Activated CD4-positive, alpha-beta T cell treated with anti-CD3 and anti-CD28 coated beads for 36 hours (primary cell): ENCODE results near the gene SCG2. TPM values are rescaled to one million over a fixed set of nuclear protein-coding genes. Genes with fewer than 3 reads are reported as not detected.

Experiments
- ATAC-seq: fragments of 200-7000 bp; cut with Tn5 transposase; one replicate; pipeline ENCODE4 v1.10.0; 2021; ENCODE audit warnings: mild to moderate bottlenecking, moderate library complexity
- CTCF ChIA-PET: fragments of 350-600 bp; sonication (Branson Sonifier 250); formaldehyde crosslinking; loops from one replicate; lab custom pipeline; 2021; ENCODE audit warnings: antibody characterized with exemption; lab: Charles Lee
- POLR2A ChIA-PET: fragments of 350-600 bp; sonication (Branson Sonifier 250); formaldehyde crosslinking; loops from one replicate; lab custom pipeline; 2021; ENCODE audit warnings: antibody characterized with exemption, inconsistent platforms; lab: Charles Lee
- DNase-seq: peaks from one replicate; pipeline ENCODE4 v3.0.0-alpha.2; 2020
- H3K27ac Mint-ChIP-seq: one replicate; pipeline ENCODE4 v1.8.0; 2021; ENCODE audit warnings: mixed read lengths
- H3K27me3 Mint-ChIP-seq: one replicate; pipeline ENCODE4 v1.8.0; 2021; ENCODE audit warnings: mixed read lengths
- H3K36me3 Mint-ChIP-seq: one replicate; pipeline ENCODE4 v1.8.0; 2021; ENCODE audit warnings: low read depth, mixed read lengths
- H3K4me1 Mint-ChIP-seq: one replicate; pipeline ENCODE4 v1.8.0; 2021; ENCODE audit warnings: mixed read lengths
- H3K4me3 Mint-ChIP-seq: one replicate; pipeline ENCODE4 v1.8.0; 2021; ENCODE audit warnings: mild to moderate bottlenecking, moderate library complexity, mixed read lengths
- H3K9me3 Mint-ChIP-seq: one replicate; pipeline ENCODE4 v1.8.0; 2021; ENCODE audit warnings: low read depth, mixed read lengths
- intact Hi-C, 2 experiments: fragments of 100-400 bp; cut with DNase I in 1 of 2; cut with micrococcal nuclease in 1 of 2; formaldehyde crosslinking; loops; one replicate each; pipeline versions ENCODE4 v1.14.2 to v1.15.1; 2022 to 2024; cut with DNase I, micrococcal nuclease
- total RNA-seq, 2 experiments: library from RNA; stranded (reverse); gene quantifications; one replicate each; pipeline ENCODE4 v1.2.3, GENCODE V29; 2021

The SCG2 gene
- total RNA-seq, 2 experiments from 2014 or later: not detected

GRCh38 chr2:223633656-223634055 is 31.5 kb upstream of the SCG2 start:
- intact Hi-C loops: no loop called here
- no peaks in the 10 kb centered on the region for H3K4me1 Mint-ChIP-seq
- peaks cover 13% of the 10 kb centered on the region for H3K27me3 Mint-ChIP-seq
- no peak overlapping the region for H3K4me3 Mint-ChIP-seq
- DNase-seq (no peak), ATAC-seq (no peak)
- H3K9me3 Mint-ChIP-seq: peaks cover 5% of the 10 kb centered on the region
- POLR2A ChIA-PET: no interaction called here
- CTCF ChIA-PET: no interaction called here
- no peaks in the 10 kb centered on the region for H3K36me3 Mint-ChIP-seq
- H3K27ac Mint-ChIP-seq: no peak overlapping the region

- intact Hi-C loops: no loop called here
- Mint-ChIP-seq H3K4me3 (no peak overlapping the region), H3K9me3 (peaks cover 5% of the 10 kb centered on the region), H3K27ac (no peak overlapping the region), H3K36me3 (no peaks in the 10 kb centered on the region), H3K27me3 (peaks cover 14% of the 10 kb centered on the region), H3K4me1 (no peaks in the 10 kb centered on the region)
- POLR2A ChIA-PET: no interaction called here
- no peak for ATAC-seq
- CTCF ChIA-PET: interaction anchor here (0.6 kb wide), 1 partner anchor 877 kb away, joined by 3 read pairs; no protein-coding TSS in a partner anchor
- DNase-seq: no peak
These were observed 30.7 kb upstream of the SCG2 start for GRCh38 chr2:223632826-223633225.

GRCh38 chr2:223626716-223627115 is 24.6 kb upstream of the SCG2 start:
- Mint-ChIP-seq H3K27ac (no peak overlapping the region), H3K27me3 (peaks cover 15% of the 10 kb centered on the region), H3K4me3 (no peak overlapping the region), H3K4me1 (no peaks in the 10 kb centered on the region), H3K36me3 (no peaks in the 10 kb centered on the region), H3K9me3 (peaks cover 4% of the 10 kb centered on the region)
- DNase-seq (no peak), ATAC-seq (no peak)
- ChIA-PET POLR2A (no interaction called here), CTCF (interaction anchor here (0.6 kb wide), 1 partner anchor 643 kb away, joined by 3 read pairs; no protein-coding TSS in a partner anchor)
- intact Hi-C loops: no loop called here

DNA sequence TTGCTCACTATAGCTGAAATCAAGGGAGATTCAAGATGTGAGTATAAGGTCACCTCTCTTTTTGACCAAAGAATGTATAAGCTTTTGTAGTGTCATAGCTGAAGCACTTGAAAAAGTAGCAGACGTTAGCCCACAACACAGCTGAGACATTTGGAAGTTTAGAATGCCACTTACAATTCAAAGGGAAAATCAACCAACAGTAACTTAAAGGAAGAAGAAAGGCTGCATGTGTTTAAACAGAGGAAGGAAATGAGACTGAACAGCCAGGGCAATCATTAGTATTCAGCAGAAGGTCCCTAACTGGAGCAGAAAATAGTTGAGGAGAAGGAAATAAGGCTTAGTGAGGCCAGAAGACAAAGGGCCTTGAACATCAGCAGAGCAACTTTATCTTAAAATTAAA is 23.5 kb upstream of the SCG2 start:
- no peak overlapping the region for H3K4me3 Mint-ChIP-seq
- ATAC-seq (no peak), DNase-seq (no peak)
- ChIA-PET POLR2A (no interaction called here), CTCF (no interaction called here)
- intact Hi-C loops: no loop called here
- H3K27ac Mint-ChIP-seq: no peak overlapping the region
- peaks cover 1% of the 10 kb centered on the region for H3K9me3 Mint-ChIP-seq
- peaks cover 13% of the 10 kb centered on the region for H3K27me3 Mint-ChIP-seq
- H3K36me3 Mint-ChIP-seq: no peaks in the 10 kb centered on the region
- H3K4me1 Mint-ChIP-seq: no peaks in the 10 kb centered on the region

DNA sequence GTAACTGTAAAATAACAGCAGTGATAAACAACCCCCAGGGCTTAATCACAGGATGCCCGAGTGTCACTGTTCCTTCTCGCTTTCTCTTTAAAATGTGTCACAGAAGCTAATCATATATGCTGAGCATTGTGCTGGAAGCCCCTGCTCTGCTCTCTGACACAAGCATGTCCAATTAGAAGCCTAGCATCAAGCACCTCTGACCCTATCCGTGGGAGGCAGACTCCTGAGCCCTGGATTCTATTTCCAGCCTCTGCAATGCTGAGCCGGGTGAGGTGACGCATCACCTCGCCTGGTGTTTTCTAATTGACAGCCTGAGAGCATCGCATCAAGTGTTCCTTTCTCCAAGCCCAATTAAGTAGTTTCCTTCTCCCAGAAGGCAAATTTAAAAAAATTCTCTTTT is 19.7 kb upstream of the SCG2 start:
- H3K4me1 Mint-ChIP-seq: no peaks in the 10 kb centered on the region
- DNase-seq (no peak), ATAC-seq (no peak)
- peaks cover 6% of the 10 kb centered on the region for H3K27me3 Mint-ChIP-seq
- no peak overlapping the region for H3K4me3 Mint-ChIP-seq
- CTCF ChIA-PET: no interaction called here
- H3K36me3 Mint-ChIP-seq: no peaks in the 10 kb centered on the region
- intact Hi-C loops: no loop called here
- POLR2A ChIA-PET: no interaction called here
- no peak overlapping the region for H3K27ac Mint-ChIP-seq
- no peaks in the 10 kb centered on the region for H3K9me3 Mint-ChIP-seq

- POLR2A ChIA-PET: no interaction called here
- Mint-ChIP-seq H3K27me3 (peaks cover 11% of the 10 kb centered on the region), H3K4me1 (no peaks in the 10 kb centered on the region), H3K9me3 (no peaks in the 10 kb centered on the region), H3K4me3 (no peak overlapping the region), H3K36me3 (no peaks in the 10 kb centered on the region), H3K27ac (no peak overlapping the region)
- DNase-seq (no peak), ATAC-seq (no peak)
- intact Hi-C loops: no loop called here
- CTCF ChIA-PET: no interaction called here
These were observed 17.4 kb upstream of the SCG2 start for GRCh38 chr2:223619486-223620129.

DNA sequence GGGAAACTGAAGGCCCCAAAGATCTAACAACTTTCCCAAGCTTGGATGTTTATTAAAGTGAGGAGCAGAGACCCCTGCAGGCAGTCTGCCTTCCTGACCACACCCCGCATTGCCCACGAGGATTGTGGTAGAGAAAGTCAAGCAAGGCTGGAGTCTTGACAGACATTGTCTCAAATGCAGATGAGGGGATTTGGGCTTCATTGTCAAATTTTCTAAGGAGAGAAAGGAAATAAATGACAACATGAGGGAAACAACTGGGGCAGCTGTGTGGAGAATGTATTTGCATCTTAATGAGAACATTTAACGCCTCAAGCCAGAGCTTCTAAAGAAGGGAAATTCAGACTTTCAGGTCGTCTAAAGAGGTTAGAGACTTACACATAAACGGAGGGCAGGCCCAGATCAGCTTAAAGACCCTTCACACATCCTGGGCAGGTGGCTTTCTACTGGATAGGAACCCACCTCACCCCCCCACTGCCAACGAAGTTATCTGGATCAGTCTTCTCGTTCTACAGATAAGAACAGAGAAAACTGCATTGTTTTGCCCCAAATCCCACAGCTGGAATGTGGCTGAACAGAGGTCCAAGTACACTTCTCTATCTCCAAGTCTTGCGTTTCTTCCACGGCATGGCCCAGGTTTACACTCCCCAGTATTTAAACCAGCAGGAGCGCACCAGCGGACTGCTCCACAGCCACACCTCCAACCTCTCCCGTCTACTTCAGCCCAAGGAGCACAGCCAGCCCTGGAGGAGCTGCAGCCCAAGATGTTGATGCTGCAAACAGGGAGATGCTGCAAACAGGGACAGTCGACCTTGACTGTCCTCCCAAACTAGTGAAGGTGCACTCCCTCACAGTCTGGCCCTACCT is 16.2 kb upstream of the SCG2 start:
- Mint-ChIP-seq H3K9me3 (no peaks in the 10 kb centered on the region), H3K4me3 (no peak overlapping the region), H3K27ac (no peak overlapping the region), H3K27me3 (peaks cover 21% of the 10 kb centered on the region), H3K36me3 (no peaks in the 10 kb centered on the region), H3K4me1 (no peaks in the 10 kb centered on the region)
- POLR2A ChIA-PET: no interaction called here
- intact Hi-C loops: no loop called here
- no peak for ATAC-seq
- CTCF ChIA-PET: interaction anchor here (0.6 to 0.8 kb wide), 2 partner anchors 23 to 646 kb away, joined by 3 to 4 read pairs; no protein-coding TSS in a partner anchor
- DNase-seq: no peak

- no peak overlapping the region for H3K4me3 Mint-ChIP-seq
- DNase-seq (no peak), ATAC-seq (no peak)
- H3K27ac Mint-ChIP-seq: no peak overlapping the region
- H3K4me1 Mint-ChIP-seq: no peaks in the 10 kb centered on the region
- peaks cover 33% of the 10 kb centered on the region for H3K27me3 Mint-ChIP-seq
- ChIA-PET POLR2A (no interaction called here), CTCF (no interaction called here)
- intact Hi-C loops: no loop called here
- H3K36me3 Mint-ChIP-seq: no peaks in the 10 kb centered on the region
- no peaks in the 10 kb centered on the region for H3K9me3 Mint-ChIP-seq
These were observed 12.4 kb upstream of the SCG2 start for GRCh38 chr2:223614534-223614933.

- no peaks in the 10 kb centered on the region for H3K9me3 Mint-ChIP-seq
- H3K27me3 Mint-ChIP-seq: peaks cover 31% of the 10 kb centered on the region
- no peak overlapping the region for H3K4me3 Mint-ChIP-seq
- DNase-seq (no peak), ATAC-seq (no peak)
- no peak overlapping the region for H3K27ac Mint-ChIP-seq
- H3K4me1 Mint-ChIP-seq: no peaks in the 10 kb centered on the region
- CTCF ChIA-PET: no interaction called here
- POLR2A ChIA-PET: no interaction called here
- no peaks in the 10 kb centered on the region for H3K36me3 Mint-ChIP-seq
- intact Hi-C loops: no loop called here
These were observed 11.1 kb upstream of the SCG2 start for GRCh38 chr2:223613017-223613950.

GRCh38 chr2:223612501-223612900 is 10.3 kb upstream of the SCG2 start:
- DNase-seq (no peak), ATAC-seq (no peak)
- Mint-ChIP-seq H3K4me1 (no peaks in the 10 kb centered on the region), H3K27ac (no peak overlapping the region), H3K36me3 (no peaks in the 10 kb centered on the region), H3K27me3 (peaks cover 29% of the 10 kb centered on the region), H3K4me3 (no peak overlapping the region), H3K9me3 (no peaks in the 10 kb centered on the region)
- ChIA-PET POLR2A (no interaction called here), CTCF (interaction anchor here (0.6 to 1.0 kb wide), 2 partner anchors 10 to 633 kb away, joined by 3 read pairs; partner anchors contain the start of gene SCG2)
- intact Hi-C loops: no loop called here

DNA sequence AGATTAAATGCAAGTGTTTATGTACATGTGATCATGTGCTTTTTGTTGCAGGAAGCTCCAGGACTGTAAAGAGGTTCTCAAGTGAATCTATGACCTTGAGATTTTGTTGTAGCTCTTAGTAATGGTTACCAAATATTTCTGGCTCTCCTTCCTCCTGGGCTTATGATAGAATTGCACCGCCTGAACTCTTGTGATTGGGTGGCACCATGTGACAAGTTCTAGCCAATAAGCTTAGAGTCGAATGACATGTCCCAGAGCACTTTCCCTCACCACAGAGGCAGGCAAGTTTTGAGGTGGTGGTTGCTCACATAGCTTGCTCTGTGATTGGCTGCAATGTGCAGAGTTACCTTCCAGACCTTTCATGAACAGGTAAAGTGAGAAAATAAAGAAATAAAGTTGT is 8.9 kb upstream of the SCG2 start:
- ATAC-seq: no peak
- CTCF ChIA-PET: no interaction called here
- H3K27me3 Mint-ChIP-seq: peaks cover 31% of the 10 kb centered on the region
- H3K4me3 Mint-ChIP-seq: no peak overlapping the region
- intact Hi-C loops: no loop called here
- H3K36me3 Mint-ChIP-seq: no peaks in the 10 kb centered on the region
- no peaks in the 10 kb centered on the region for H3K9me3 Mint-ChIP-seq
- no peak overlapping the region for H3K27ac Mint-ChIP-seq
- POLR2A ChIA-PET: no interaction called here
- H3K4me1 Mint-ChIP-seq: no peaks in the 10 kb centered on the region
- DNase-seq: no peak
